RWPE2 (cell line): ENCODE results near the gene NXF3.
"Not testable (repeated sequence)": the region's sequence is repeated elsewhere in the genome, so short reads cannot be mapped to it uniquely, and the experiment has no call there.

ENCODE experiments used
- ATAC-seq: fragments of 200-7000 bp; cut with Tn5 transposase; 3 replicates; pipeline ENCODE4 v1.9.1; 2021; ENCODE audit warnings: low read depth
- DNase-seq: peaks from one replicate; pipeline ENCODE4 v3.0.0-alpha.2; 2020; ENCODE audit warnings: low spot score
- H3K27ac ChIP-seq: fragments of 450-650 bp; 2 replicates; pipeline ENCODE4 v1.5.1; 2017; ENCODE audit warnings: mild to moderate bottlenecking; ENCODE audit not compliant: poor library complexity, severe bottlenecking
- H3K27me3 ChIP-seq: fragments of 250-450 bp; sonication (Bioruptor Pico); 2 replicates; pipeline ENCODE4 v1.5.1; 2021; ENCODE audit warnings: mild to moderate bottlenecking, moderate library complexity; ENCODE audit not compliant: insufficient read depth, poor library complexity, severe bottlenecking
- H3K36me3 ChIP-seq: fragments of 250-450 bp; sonication (Bioruptor Pico); 2 replicates; pipeline ENCODE4 v1.5.1; 2020; ENCODE audit warnings: low read depth, mild to moderate bottlenecking, moderate library complexity
- H3K4me1 ChIP-seq: fragments of 250-450 bp; sonication (Bioruptor Pico); 2 replicates; pipeline ENCODE4 v1.5.1; 2021; ENCODE audit warnings: mild to moderate bottlenecking, moderate library complexity; ENCODE audit not compliant: insufficient read depth, poor library complexity, severe bottlenecking
- H3K4me3 ChIP-seq: fragments of 250-450 bp; sonication (Bioruptor Pico); 2 replicates; pipeline ENCODE4 v1.5.1; 2021; ENCODE audit warnings: mild to moderate bottlenecking, moderate library complexity; ENCODE audit not compliant: severe bottlenecking
- H3K9me3 ChIP-seq: fragments of 250-450 bp; sonication (Bioruptor Pico); 2 replicates; pipeline ENCODE4 v1.5.1; 2021; ENCODE audit warnings: mild to moderate bottlenecking, moderate library complexity; ENCODE audit not compliant: severe bottlenecking
- CTCF ChIP-seq: fragments of 450-650 bp; IDR thresholded peaks from one replicate; pipeline ENCODE4 v1.5.1; 2017; ENCODE audit warnings: mild to moderate bottlenecking, moderate library complexity; ENCODE audit not compliant: poor library complexity, severe bottlenecking

The NXF3 gene

GRCh38 chrX:103051260-103051789 lies 41.6 kb downstream of the NXF3 start:
- DNase-seq (no peak), ATAC-seq (no peak)
- H3K27me3 ChIP-seq = no peaks in the 10 kb centered on the region
- no peak for TF ChIP-seq CTCF
- no peak overlapping the region for H3K4me3 ChIP-seq
- H3K9me3 ChIP-seq = no peaks in the 10 kb centered on the region
- H3K4me1 ChIP-seq = no peaks in the 10 kb centered on the region
- no peaks in the 10 kb centered on the region for H3K36me3 ChIP-seq
- H3K27ac ChIP-seq = no peak overlapping the region

GRCh38 chrX:103033371-103033770 lies 59.6 kb downstream of the NXF3 start:
- H3K27me3 ChIP-seq, H3K4me3 ChIP-seq, H3K36me3 ChIP-seq, H3K9me3 ChIP-seq, DNase-seq, H3K4me1 ChIP-seq, ATAC-seq, H3K27ac ChIP-seq: not testable (repeated sequence)
